GM23338 (cell line): Measurements from ENCODE around the gene GFPT2. TPM values are rescaled to one million over a fixed set of nuclear protein-coding genes. Genes with fewer than 3 reads are reported as not detected.
A peak's percentile ranks its signal among the peaks of the same experiment; 100 is the strongest.

Experiments used
- ATAC-seq: fragments of 200-7000 bp; cut with Tn5 transposase; 3 replicates; pipeline ENCODE4 v1.9.1; 2020
- DNase-seq: peaks from one replicate; pipeline ENCODE4 v3.0.0-alpha.2; 2015; ENCODE audit warnings: low spot score
- H2AFZ ChIP-seq: fragments of 200-600 bp; sonication (generic); 2 replicates; pipeline ENCODE4 v1.8.0; 2016; ENCODE audit warnings: antibody characterized with exemption, mild to moderate bottlenecking, moderate library complexity
- H3F3A ChIP-seq: fragments of 200-600 bp; sonication (generic); replicated peaks from 2 replicates; pipeline ENCODE4 v1.8.0; 2017; ENCODE audit warnings: antibody characterized with exemption, mixed run types, low read depth
- H3K27ac ChIP-seq: fragments of 200-600 bp; sonication (generic); 2 replicates; pipeline ENCODE4 v1.6.1; 2016; ENCODE audit warnings: low read depth
- H3K27me3 ChIP-seq: fragments of 200-600 bp; sonication (generic); 2 replicates; pipeline ENCODE4 v1.8.0; 2016; ENCODE audit warnings: mild to moderate bottlenecking, mixed run types, moderate library complexity; ENCODE audit not compliant: insufficient read depth
- H3K36me3 ChIP-seq: fragments of 200-600 bp; sonication (generic); 2 replicates; pipeline ENCODE4 v1.8.0; 2016; ENCODE audit warnings: mild to moderate bottlenecking; ENCODE audit not compliant: insufficient read depth
- H3K4me1 ChIP-seq: fragments of 200-600 bp; sonication (generic); 2 replicates; pipeline ENCODE4 v1.8.0; 2016; ENCODE audit warnings: mild to moderate bottlenecking, moderate library complexity; ENCODE audit not compliant: insufficient read depth
- H3K4me2 ChIP-seq: fragments of 200-600 bp; sonication (generic); 2 replicates; pipeline ENCODE4 v1.7.1; 2017; ENCODE audit warnings: mixed run types
- H3K4me3 ChIP-seq: fragments of 200-600 bp; sonication (generic); 2 replicates; pipeline ENCODE4 v1.6.1; 2016; ENCODE audit warnings: mixed run types
- H3K79me2 ChIP-seq: fragments of 200-600 bp; sonication (generic); replicated peaks from 2 replicates; pipeline ENCODE4 v1.8.0; 2017; ENCODE audit warnings: mild to moderate bottlenecking; ENCODE audit not compliant: insufficient read depth
- H3K9me2 ChIP-seq: fragments of 200-600 bp; sonication (generic); 2 replicates; pipeline ENCODE4 v1.8.0; 2017; ENCODE audit not compliant: insufficient read depth
- H4K20me1 ChIP-seq: fragments of 200-600 bp; sonication (generic); replicated peaks from 2 replicates; pipeline ENCODE4 v1.8.0; 2017; ENCODE audit warnings: mild to moderate bottlenecking; ENCODE audit not compliant: insufficient read depth
- H3K27ac Mint-ChIP-seq: 2 replicates; pipeline ENCODE4 v1.8.0; 2020; ENCODE audit warnings: inconsistent platforms, mild to moderate bottlenecking, moderate library complexity, mixed read lengths
- H3K27me3 Mint-ChIP-seq: 3 replicates; pipeline ENCODE4 v1.8.0; 2022; ENCODE audit warnings: low read depth, mild to moderate bottlenecking, moderate library complexity, mixed read lengths, inconsistent platforms; ENCODE audit not compliant: insufficient read depth, poor library complexity
- H3K36me3 Mint-ChIP-seq: 3 replicates; pipeline ENCODE4 v1.8.0; 2021; ENCODE audit warnings: low read depth, mild to moderate bottlenecking, inconsistent platforms, moderate library complexity, mixed read lengths
- H3K4me1 Mint-ChIP-seq: 3 replicates; pipeline ENCODE4 v1.8.0; 2020; ENCODE audit warnings: mild to moderate bottlenecking, inconsistent platforms, mixed read lengths
- H3K4me3 Mint-ChIP-seq: 3 replicates; pipeline ENCODE4 v1.8.0; 2021; ENCODE audit warnings: moderate library complexity, mild to moderate bottlenecking, inconsistent platforms, mixed read lengths
- H3K9me3 Mint-ChIP-seq: 3 replicates; pipeline ENCODE4 v1.8.0; 2020; ENCODE audit warnings: moderate library complexity, mild to moderate bottlenecking, inconsistent platforms, mixed read lengths
- CTCF ChIP-seq, 2 experiments: fragments of 200-600 bp in 1 of 2; sonication (generic) in 1 of 2; conservative IDR thresholded peaks; 2 replicates each; pipeline versions ENCODE4 v1.5.1 to v1.6.1; 2016 to 2017; ENCODE audit warnings: antibody characterized with exemption in 2 of 2, low read depth in 2 of 2, mild to moderate bottlenecking in 2 of 2, moderate library complexity in 1 of 2
- EZH2 ChIP-seq: fragments of 200-600 bp; sonication (generic); IDR thresholded peaks from one replicate; pipeline ENCODE4 v1.8.0; 2017; ENCODE audit warnings: antibody characterized with exemption, mild to moderate bottlenecking, low read depth; ENCODE audit not compliant: unreplicated experiment
- EZH2phosphoT487 ChIP-seq: fragments of 200-600 bp; sonication (generic); IDR thresholded peaks from one replicate; pipeline ENCODE4 v1.8.1; 2018; ENCODE audit warnings: antibody characterized with exemption; ENCODE audit not compliant: unreplicated experiment
- JUNB ChIP-seq: IDR thresholded peaks from one replicate; pipeline ENCODE4 v1.6.1; 2016; ENCODE audit warnings: antibody characterized with exemption; ENCODE audit not compliant: unreplicated experiment
- NANOG ChIP-seq: IDR thresholded peaks from 2 replicates; pipeline ENCODE4 v1.6.1; 2016; ENCODE audit warnings: antibody characterized with exemption, borderline replicate concordance
- POLR2AphosphoS5 ChIP-seq: IDR thresholded peaks from 2 replicates; pipeline ENCODE4 v1.6.1; 2016; ENCODE audit warnings: antibody characterized with exemption, low read depth
- REST ChIP-seq: IDR thresholded peaks from one replicate; pipeline ENCODE4 v1.6.1; 2018; ENCODE audit warnings: antibody characterized with exemption; ENCODE audit not compliant: unreplicated experiment
- ZNF114 ChIP-seq: fragments of 250-450 bp; sonication (Bioruptor Pico); IDR thresholded peaks from 2 replicates; pipeline ENCODE4 v1.5.0; 2020; ENCODE audit warnings: mild to moderate bottlenecking, moderate library complexity
- ZNF331 ChIP-seq: fragments of 250-450 bp; sonication (Bioruptor Pico); IDR thresholded peaks from 2 replicates; pipeline ENCODE4 v1.5.0; 2020; ENCODE audit warnings: low read depth, mild to moderate bottlenecking, moderate library complexity
- ZNF462 ChIP-seq: fragments of 250-450 bp; sonication (Bioruptor Pico); IDR thresholded peaks from 2 replicates; pipeline ENCODE4 v1.5.0; 2020; ENCODE audit warnings: mild to moderate bottlenecking, moderate library complexity
- polyA plus RNA-seq: library from polyadenylated mRNA; unstranded; fragments of >200 nt; fragmentation: Nextera tagmentation; extraction: Ambion mirVana; gene quantifications from 2 replicates; pipeline ENCODE4 v1.2.1, GENCODE V29; 2016
- total RNA-seq: library from RNA; depleted of rRNA; stranded (reverse); fragments of >200 nt; shearing (Covaris generic); gene quantifications from 2 replicates; pipeline ENCODE4 v1.2.3, GENCODE V29; 2014

Gene GFPT2
- total and polyA plus RNA-seq, 2 experiments from 2014 or later: 82.6 to 120 TPM

DNA sequence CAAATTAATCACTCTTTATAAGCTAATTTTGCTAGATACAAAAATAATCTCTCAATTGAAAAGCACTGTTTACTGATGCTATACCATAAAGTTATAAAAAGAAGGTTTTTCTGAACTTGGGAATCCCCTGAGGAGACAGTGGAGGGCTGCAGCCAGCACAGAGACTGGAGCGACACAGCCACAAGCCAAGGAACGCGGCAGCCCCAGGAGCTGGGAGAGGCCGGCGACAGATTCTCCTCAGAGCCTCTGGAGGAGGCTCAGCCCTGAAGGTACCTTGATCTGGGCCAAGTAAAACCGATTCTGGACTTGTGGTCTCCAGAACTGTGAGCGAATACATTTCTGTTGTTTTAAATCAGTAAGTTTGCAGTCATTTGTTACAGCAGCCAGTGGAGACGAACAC is 3.7 kb downstream of the GFPT2 start (continued):
- TF ChIP-seq ZNF462 (CRISPR knock-in tag) (no peak), REST (no peak), NANOG (no peak), POLR2AphosphoS5 (no peak)

GRCh38 chr5:180348336-180348735 is 4.8 kb downstream of the GFPT2 start:
- no peak overlapping the region for H3K4me3 ChIP-seq
- Mint-ChIP-seq H3K36me3 (peaks cover 56% of the 10 kb centered on the region), H3K4me3 (peak overlapping the region; percentile 39; the same call in 1 of the 3 replicates), H3K4me1 (peaks cover 77% of the 10 kb centered on the region), H3K9me3 (no peaks in the 10 kb centered on the region), H3K27me3 (peaks cover 14% of the 10 kb centered on the region), H3K27ac (peak overlapping the region; percentile 84)
- H3K4me2 ChIP-seq: peak overlapping the region; percentile 64
- H3K27me3 ChIP-seq: no peaks in the 10 kb centered on the region
- peaks cover 38% of the 10 kb centered on the region for H4K20me1 ChIP-seq
- peaks cover 15% of the 10 kb centered on the region for H3F3A ChIP-seq
- DNase-seq: no peak
- peaks cover 84% of the 10 kb centered on the region for H3K79me2 ChIP-seq
- no peaks in the 10 kb centered on the region for H3K9me2 ChIP-seq
- ATAC-seq: peak; percentile 0; the same call in 1 of the 3 replicates
- H3K27ac ChIP-seq: peak overlapping the region; percentile 85
- H2AFZ ChIP-seq: no peak overlapping the region
- no peaks in the 10 kb centered on the region for H3K36me3 ChIP-seq
- peaks cover 79% of the 10 kb centered on the region for H3K4me1 ChIP-seq
- no peak for TF ChIP-seq EZH2phosphoT487
- no peak for TF ChIP-seq CTCF (conservative IDR thresholded peaks at IDR 0.05; ENCODE audit: low read depth in 2 of 2)
- TF ChIP-seq ZNF331 (CRISPR knock-in tag): no peak
- TF ChIP-seq ZNF114 (CRISPR knock-in tag): no peak
- no peak for TF ChIP-seq POLR2AphosphoS5
- TF ChIP-seq EZH2: no peak
- TF ChIP-seq REST: no peak
- no peak for TF ChIP-seq JUNB
